ENCODE measurements around the gene DNAJC9.
A peak's percentile ranks its signal among the peaks of the same experiment; 100 is the strongest.
"Not testable (repeated sequence)": the region's sequence is repeated elsewhere in the genome, so short reads cannot be mapped to it uniquely, and the experiment has no call there.

The DNAJC9 gene

GRCh38 chr10:73246646-73247508 lies at the start of gene DNAJC9:
Gene DNAJC9, minus strand, starts transcription at chr10:73247255. Its CDS starts 66 bp downstream, at chr10:73247189.
- DNase-seq (ENCODE audit: low read depth): peak; percentile 92

- DNase-seq (ENCODE audit: low read depth): no peak
These were observed 46.4 kb upstream of the DNAJC9 start for GRCh38 chr10:73293461-73293860.

- DNase-seq (ENCODE audit: low read depth): no peak
These were observed 42.9 kb upstream of the DNAJC9 start for GRCh38 chr10:73289958-73290357.

- DNase-seq (ENCODE audit: low read depth): no peak
These were observed 40.4 kb upstream of the DNAJC9 start for GRCh38 chr10:73287441-73287840.

GRCh38 chr10:73281097-73281496 lies 34.0 kb upstream of the DNAJC9 start:
- no peak for DNase-seq (ENCODE audit: low read depth)

- DNase-seq (ENCODE audit: low read depth): no peak
These were observed 17.4 kb upstream of the DNAJC9 start for GRCh38 chr10:73264423-73264822.

GRCh38 chr10:73263693-73264347 lies 16.8 kb upstream of the DNAJC9 start:
- DNase-seq (ENCODE audit: low read depth): peak; percentile 23

GRCh38 chr10:73262880-73263555 lies 16.0 kb upstream of the DNAJC9 start:
- DNase-seq (ENCODE audit: low read depth): no peak

GRCh38 chr10:73262105-73262730 lies 15.2 kb upstream of the DNAJC9 start:
- peak; percentile 80 for DNase-seq (ENCODE audit: low read depth)

- DNase-seq (ENCODE audit: low read depth): no peak
These were observed 14.4 kb upstream of the DNAJC9 start for GRCh38 chr10:73261362-73261995.

GRCh38 chr10:73258612-73259011 lies 11.6 kb upstream of the DNAJC9 start:
- not testable (repeated sequence) for DNase-seq (ENCODE audit: low read depth)

GRCh38 chr10:73253225-73253555 lies 6.1 kb upstream of the DNAJC9 start:
- no peak for DNase-seq (ENCODE audit: low read depth)

GRCh38 chr10:73252445-73253224 lies 5.6 kb upstream of the DNAJC9 start, which contains the start of gene MRPS16:
Gene MRPS16, minus strand, starts transcription at chr10:73252644. Its CDS starts 162 bp downstream, at chr10:73252482.
- DNase-seq (ENCODE audit: low read depth): peak; percentile 96

GRCh38 chr10:73251683-73252444 lies 4.8 kb upstream of the DNAJC9 start:
- DNase-seq (ENCODE audit: low read depth): no peak

GRCh38 chr10:73248259-73248724 lies 1.2 kb upstream of the DNAJC9 start:
- no peak for DNase-seq (ENCODE audit: low read depth)

- no peak for DNase-seq (ENCODE audit: low read depth)
These were observed 629 bp upstream of the DNAJC9 start for GRCh38 chr10:73247509-73248258.

GRCh38 chr10:73246322-73246645 lies 771 bp downstream of the DNAJC9 start:
- DNase-seq (ENCODE audit: low read depth): no peak

- DNase-seq (ENCODE audit: low read depth): no peak
These were observed 2.1 kb downstream of the DNAJC9 start for GRCh38 chr10:73244866-73245477.

- DNase-seq (ENCODE audit: low read depth): no peak
These were observed 7.1 kb downstream of the DNAJC9 start for GRCh38 chr10:73239908-73240307.
